ENCODE data around the gene MTG1.

- TF ChIP-seq ZFP30 (CRISPR knock-in tag; IDR thresholded peaks at IDR 0.05), result no peak
- no peak for TF ChIP-seq PPARA (CRISPR knock-in tag; IDR thresholded peaks at IDR 0.05; ENCODE audit: borderline replicate concordance)
- no peak for TF ChIP-seq TCF4 (CRISPR knock-in tag; IDR thresholded peaks at IDR 0.05; ENCODE audit: borderline replicate concordance)
- TF ChIP-seq ISL1 (CRISPR knock-in tag; IDR thresholded peaks at IDR 0.05), result no peak
- no peak for TF ChIP-seq RARB (CRISPR knock-in tag; IDR thresholded peaks at IDR 0.05)
- no peak for TF ChIP-seq ARNTL (CRISPR knock-in tag; IDR thresholded peaks at IDR 0.05; ENCODE audit: borderline replicate concordance, low read depth)
Measured at GRCh38 chr10:133353988-133354605, 39.9 kb upstream of the MTG1 start.

Measured in SK-N-SH treated with all-trans-retinoic acid at 6 μM for 48 hours (cell line).